Choroid plexus epithelial cell (primary cell): ENCODE results near the gene ERC1.

Experiments
- DNase-seq: peaks from one replicate; pipeline ENCODE4 v3.0.0-alpha.2; 2010; ENCODE audit warnings: low read depth
- H3K4me3 ChIP-seq: 2 replicates; pipeline ENCODE4 v1.5.1; 2011; ENCODE audit warnings: low read depth, mild to moderate bottlenecking, control low read depth, low read length, moderate library complexity
- CTCF ChIP-seq: conservative IDR thresholded peaks from 2 replicates; pipeline ENCODE4 v1.5.1; 2011; ENCODE audit warnings: low read depth, mild to moderate bottlenecking, control low read depth, inconsistent platforms, low read length, moderate library complexity

ERC1 gene

DNA sequence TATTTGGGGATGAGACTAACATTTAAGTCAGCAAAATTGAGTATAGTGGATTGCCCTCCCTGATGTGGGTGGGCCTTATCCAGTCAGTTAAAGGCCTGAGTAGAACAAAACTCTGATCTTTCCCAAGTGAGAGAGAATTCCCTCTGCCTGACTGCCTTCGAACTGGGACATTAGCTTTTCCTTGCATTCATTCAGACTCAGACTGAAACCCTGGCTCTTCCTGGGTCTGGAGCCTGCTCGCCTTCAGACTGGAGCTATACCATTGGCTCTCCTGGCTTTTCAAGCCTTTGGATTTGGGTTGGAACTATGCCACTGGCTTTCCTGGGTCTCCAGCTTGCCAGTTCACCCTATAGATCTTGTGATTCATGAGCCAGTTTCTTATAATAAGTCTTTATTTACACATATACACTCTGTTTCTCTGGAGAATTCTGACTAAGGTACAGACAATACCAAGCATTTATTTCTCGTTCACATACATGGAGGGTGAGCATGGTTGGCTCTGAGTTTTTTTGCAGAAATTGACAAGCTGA lies 296.5 kb downstream of the ERC1 start:
- H3K4me3 ChIP-seq = no peak overlapping the region
- no peak for DNase-seq
- TF ChIP-seq CTCF = no peak

DNA sequence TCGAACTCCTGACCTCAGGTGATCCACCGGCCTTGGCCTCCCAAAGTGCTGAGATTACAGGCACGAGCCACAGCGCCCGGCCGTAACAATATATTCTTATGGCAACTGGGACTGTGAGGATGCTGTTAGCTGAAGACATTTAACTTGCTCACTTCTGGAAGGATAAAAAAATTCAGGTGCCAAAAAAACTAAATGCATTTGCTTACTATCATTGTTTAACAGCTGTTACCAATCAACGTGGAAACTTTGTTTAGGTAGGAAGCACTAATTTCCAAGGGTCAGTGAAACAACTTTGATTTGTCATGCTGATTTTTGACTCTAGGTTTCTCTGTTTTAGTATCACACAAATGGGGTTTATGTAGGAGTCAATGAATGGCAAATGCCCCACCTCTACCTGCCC lies 297.3 kb downstream of the ERC1 start:
- no peak overlapping the region for H3K4me3 ChIP-seq
- no peak for DNase-seq
- no peak for TF ChIP-seq CTCF

DNA sequence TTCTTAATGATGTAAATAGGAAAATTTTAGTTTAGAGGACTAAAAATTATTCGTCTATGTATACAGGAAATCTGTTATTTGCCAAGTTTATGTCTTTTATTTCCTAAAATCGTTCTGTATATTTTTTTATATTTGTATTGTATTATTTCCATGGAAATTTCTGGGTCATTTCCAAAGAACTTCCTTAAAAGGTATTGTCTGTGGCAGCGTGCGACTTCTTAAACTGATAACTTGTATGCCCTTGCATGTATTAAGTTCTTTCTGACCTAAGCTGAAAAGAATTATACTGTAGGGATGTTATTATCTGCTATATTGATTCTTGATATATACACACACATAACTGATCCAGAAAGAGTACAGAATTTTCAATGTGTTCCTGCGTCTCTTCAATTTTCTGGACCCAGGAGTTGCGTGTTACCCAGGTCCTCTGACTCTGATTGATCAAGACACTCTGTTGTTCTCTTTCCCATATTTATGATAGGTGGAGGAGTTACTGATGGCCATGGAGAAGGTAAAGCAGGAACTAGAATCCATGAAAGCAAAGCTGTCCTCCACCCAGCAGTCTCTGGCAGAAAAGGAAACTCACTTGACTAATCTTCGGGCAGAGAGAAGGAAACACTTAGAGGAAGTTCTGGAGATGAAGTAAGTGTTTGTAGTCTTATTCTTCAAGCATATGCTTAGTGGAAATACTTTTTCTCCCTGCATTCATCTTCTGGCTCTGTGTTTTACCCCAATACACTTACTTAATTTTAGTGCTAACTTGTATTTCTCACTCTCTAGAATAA lies 298.5 kb downstream of the ERC1 start:
- no peak for TF ChIP-seq CTCF
- DNase-seq = peak; percentile 8

DNA sequence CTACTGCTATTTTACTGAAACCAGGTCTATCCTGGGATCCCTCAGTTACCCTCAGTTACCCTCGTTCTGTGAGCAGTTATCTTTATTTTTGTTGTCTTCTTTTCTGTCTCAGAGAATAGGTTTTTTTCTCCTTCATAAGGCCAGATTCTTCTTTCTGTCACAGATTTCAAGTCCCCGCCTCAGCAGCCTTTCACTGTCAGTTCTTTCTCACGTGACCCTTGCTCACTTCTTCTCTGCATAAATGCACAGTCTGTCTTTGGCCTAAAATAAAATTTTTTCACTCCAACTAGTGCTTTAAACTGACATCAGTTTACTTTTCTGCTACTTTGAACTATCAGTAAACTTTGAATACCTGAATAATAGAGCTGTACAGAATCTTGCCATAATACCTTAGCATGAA lies 299.7 kb downstream of the ERC1 start:
- TF ChIP-seq CTCF = no peak
- DNase-seq = no peak
- no peak overlapping the region for H3K4me3 ChIP-seq

More for the DNA sequence above, 298.5 kb downstream of the ERC1 start:
- H3K4me3 ChIP-seq = no peak overlapping the region

GRCh38 chr12:1291601-1292332 lies 300.7 kb downstream of the ERC1 start:
- no peak for DNase-seq
- no peak for TF ChIP-seq CTCF
- no peak overlapping the region for H3K4me3 ChIP-seq

DNA sequence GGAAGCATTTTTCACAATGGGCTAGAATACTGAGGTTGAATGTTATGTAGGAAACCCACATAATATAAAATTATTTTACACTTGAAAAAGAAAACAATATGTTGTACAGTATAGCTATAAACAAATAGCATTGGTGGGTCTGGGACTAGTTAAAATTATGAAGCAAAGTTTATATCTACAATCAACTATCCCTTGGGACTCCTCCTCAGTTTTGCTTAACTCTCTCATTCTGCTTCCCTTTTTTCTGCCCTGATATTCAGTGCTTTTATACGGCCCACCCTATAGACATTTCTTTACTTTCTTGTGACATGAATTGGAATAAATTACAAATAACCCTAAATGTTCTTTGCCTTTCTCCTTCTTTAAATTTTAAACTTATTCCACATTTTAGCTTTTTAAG lies 302.9 kb downstream of the ERC1 start:
- no peak overlapping the region for H3K4me3 ChIP-seq
- DNase-seq = no peak
- TF ChIP-seq CTCF = no peak

GRCh38 chr12:1297206-1297605 lies 306.2 kb downstream of the ERC1 start:
- DNase-seq = peak; percentile 22
- TF ChIP-seq CTCF = no peak
- no peak overlapping the region for H3K4me3 ChIP-seq
